Thyroid gland (tissue), 4 donors: ENCODE data around the gene PACS1. TPM values are rescaled to one million over a fixed set of nuclear protein-coding genes. Genes with fewer than 3 reads are reported as not detected.

ENCODE experiments used
- DNase-seq, 2 donors: peaks; one replicate each; pipeline ENCODE4 v3.0.0-alpha.2; 2019
- H3K27ac ChIP-seq, 3 donors: fragments of 200-600 bp; sonication (generic); 1 replicate in 2 of 3; 2 replicates in 1 of 3; pipeline ENCODE4 v1.5.1; 2016 to 2019; ENCODE audit warnings: mild to moderate bottlenecking in 1 of 3, moderate library complexity in 1 of 3
- H3K27me3 ChIP-seq: fragments of 200-600 bp; sonication (generic); one replicate; pipeline ENCODE4 v1.5.1; 2019
- H3K36me3 ChIP-seq, 2 donors: fragments of 200-600 bp; sonication (generic); one replicate each; pipeline ENCODE4 v1.5.1; 2016 to 2019
- H3K4me1 ChIP-seq, 2 donors: fragments of 200-600 bp; sonication (generic); one replicate each; pipeline ENCODE4 v1.5.1; 2017 to 2019
- H3K4me3 ChIP-seq, 3 donors: fragments of 200-600 bp; sonication (generic); replicated peaks in 1 of 3; 1 replicate in 2 of 3; 2 replicates in 1 of 3; pipeline ENCODE4 v1.5.1; 2016; ENCODE audit warnings: mild to moderate bottlenecking in 1 of 3
- H3K9me3 ChIP-seq: fragments of 200-600 bp; sonication (generic); one replicate; pipeline ENCODE4 v1.5.1; 2017
- POLR2A ChIP-seq, 2 donors: fragments of 450-650 bp; IDR thresholded peaks; one replicate each; pipeline ENCODE4 v1.6.1; 2017; ENCODE audit warnings: antibody characterized with exemption in 2 of 2, mild to moderate bottlenecking in 2 of 2, moderate library complexity in 1 of 2
- WGBS, 2 donors: methylation state at CpG; one replicate each; pipeline ENCODE4 v1.1.5; 2017; 5-methylcytosine and 5-hydroxymethylcytosine counted together
- intact Hi-C: fragments of 100-400 bp; cut with DNase I; formaldehyde crosslinking; loops from one replicate; pipeline ENCODE4 v1.15.1; 2023
- total RNA-seq, 4 donors: library from RNA; depleted of rRNA; stranded (reverse); fragments of >200 nt; gene quantifications; one replicate each; pipeline ENCODE4 v1.2.3, GENCODE V29; 2016
- TF ChIP-seq, protein P1 (sequence below), 6 experiments: fragments of 200-600 bp in 3 of 6; fragments of 450-650 bp in 3 of 6; sonication (generic) in 3 of 6; IDR thresholded peaks; one replicate each; pipeline ENCODE4 v1.5.1; 2016 to 2019; ENCODE audit warnings: antibody characterized with exemption in 6 of 6, mild to moderate bottlenecking in 2 of 6, inconsistent platforms in 1 of 6, moderate library complexity in 1 of 6

PACS1 gene
- total RNA-seq, 4 donors from 2014 or later: 39.6 to 67.7 (median 59.7) TPM

DNA sequence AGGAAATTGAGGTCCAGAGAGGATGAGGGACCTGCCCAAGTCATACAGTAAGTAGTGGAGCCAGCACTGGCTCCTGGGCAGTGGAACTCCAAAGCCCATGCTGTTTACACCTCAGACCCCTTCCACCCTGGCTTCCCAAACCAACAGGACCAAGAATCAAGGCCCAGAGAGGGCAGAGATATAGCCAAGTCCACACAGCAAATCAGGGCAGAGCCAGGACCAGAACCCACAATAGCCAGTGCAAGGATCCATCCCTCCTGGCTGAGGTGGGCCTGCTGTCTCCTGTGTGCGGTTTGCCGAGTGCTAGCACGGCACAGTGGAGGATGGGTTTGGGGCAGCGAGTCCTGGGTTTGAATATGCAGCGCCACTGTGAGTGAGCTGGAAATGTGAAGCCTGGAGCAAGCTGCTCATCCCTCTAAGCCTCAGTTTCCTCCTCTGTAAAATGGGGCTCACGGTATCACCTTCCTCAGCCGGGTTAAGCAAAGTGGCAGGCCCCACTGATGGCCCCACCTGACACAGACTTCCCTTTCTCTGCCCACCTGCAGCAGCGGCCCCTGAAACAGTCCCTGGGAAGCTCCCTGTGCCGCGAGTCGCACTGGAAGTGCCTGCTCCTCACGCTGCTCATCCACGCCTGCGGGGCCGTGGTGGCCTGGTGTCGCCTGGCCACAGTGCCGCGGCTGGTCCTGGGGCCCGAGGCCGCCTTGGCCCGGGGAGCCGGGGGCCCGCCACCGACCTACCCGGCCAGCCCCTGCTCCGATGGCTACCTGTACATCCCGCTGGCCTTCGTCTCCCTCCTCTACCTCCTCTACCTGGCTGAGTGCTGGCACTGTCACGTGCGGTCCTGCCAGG lies 223.9 kb downstream of the PACS1 start:
- Histone ChIP-seq H3K36me3 (no peaks in the 10 kb centered on the region), H3K27me3 (peaks cover 4% of the 10 kb centered on the region), H3K4me1 (peaks cover 10 to 13% of the 10 kb centered on the region in 2 donors), H3K27ac (no peak overlapping the region), H3K9me3 (no peaks in the 10 kb centered on the region), H3K4me3 (no peak overlapping the region)
- TF ChIP-seq POLR2A (IDR thresholded peaks at IDR 0.05): no peak
- TF ChIP-seq, protein P1, sequence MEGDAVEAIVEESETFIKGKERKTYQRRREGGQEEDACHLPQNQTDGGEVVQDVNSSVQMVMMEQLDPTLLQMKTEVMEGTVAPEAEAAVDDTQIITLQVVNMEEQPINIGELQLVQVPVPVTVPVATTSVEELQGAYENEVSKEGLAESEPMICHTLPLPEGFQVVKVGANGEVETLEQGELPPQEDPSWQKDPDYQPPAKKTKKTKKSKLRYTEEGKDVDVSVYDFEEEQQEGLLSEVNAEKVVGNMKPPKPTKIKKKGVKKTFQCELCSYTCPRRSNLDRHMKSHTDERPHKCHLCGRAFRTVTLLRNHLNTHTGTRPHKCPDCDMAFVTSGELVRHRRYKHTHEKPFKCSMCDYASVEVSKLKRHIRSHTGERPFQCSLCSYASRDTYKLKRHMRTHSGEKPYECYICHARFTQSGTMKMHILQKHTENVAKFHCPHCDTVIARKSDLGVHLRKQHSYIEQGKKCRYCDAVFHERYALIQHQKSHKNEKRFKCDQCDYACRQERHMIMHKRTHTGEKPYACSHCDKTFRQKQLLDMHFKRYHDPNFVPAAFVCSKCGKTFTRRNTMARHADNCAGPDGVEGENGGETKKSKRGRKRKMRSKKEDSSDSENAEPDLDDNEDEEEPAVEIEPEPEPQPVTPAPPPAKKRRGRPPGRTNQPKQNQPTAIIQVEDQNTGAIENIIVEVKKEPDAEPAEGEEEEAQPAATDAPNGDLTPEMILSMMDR (IDR thresholded peaks at IDR 0.05): no peak
- intact Hi-C loops: no loop called here
- DNase-seq: no peak
- WGBS, 2 donors: 76 to 79% methylated on average over 9 to 20 of the region's 30 CpGs

Other genes with a start within 250 kb of the PACS1 start
- under 1 TPM in 1 of 4 donors, not detected in 3; 0.45 TPM for gene SNX32, start 236.3 kb upstream of the PACS1 start, total RNA-seq
- 100 to 1,000 TPM; 330 to 581 (median 494) TPM for gene CFL1, start 212.1 kb upstream of the PACS1 start, total RNA-seq
- gene MUS81, start 209.8 kb upstream of the PACS1 start, total RNA-seq: 10 to 100 TPM; 31.8 to 61.9 (median 42.5) TPM
- gene EFEMP2, start 197.5 kb upstream of the PACS1 start, total RNA-seq: 100 to 1,000 TPM in 2 of 4 donors, 10 to 100 TPM in 2; 70.7 to 125 (median 91.4) TPM
- 1 to 10 TPM in 3 of 4 donors, under 1 TPM in 1; 0.67 to 7.6 (median 2.7) TPM for gene CTSW, start 190.4 kb upstream of the PACS1 start, total RNA-seq
- 100 to 1,000 TPM in 2 of 4 donors, 10 to 100 TPM in 2; 65.9 to 128 (median 109) TPM for gene FIBP, start 181.8 kb upstream of the PACS1 start, total RNA-seq
- gene CCDC85B, start 179.6 kb upstream of the PACS1 start, total RNA-seq: 10 to 100 TPM; 29.8 to 73.8 (median 42.9) TPM
- 1 to 10 TPM in 3 of 4 donors, under 1 TPM in 1; 0.33 to 1.6 (median 1.5) TPM for gene FOSL1, start 169.9 kb upstream of the PACS1 start, total RNA-seq
- 10 to 100 TPM; 17.7 to 27.1 (median 20.9) TPM for gene C11orf68, start 151.2 kb upstream of the PACS1 start, total RNA-seq
- 100 to 1,000 TPM in 3 of 4 donors, 10 to 100 TPM in 1; 82.0 to 184 (median 132) TPM for gene DRAP1, start 150.8 kb upstream of the PACS1 start, total RNA-seq
- under 1 TPM in 1 of 4 donors, not detected in 3; 0.33 TPM for gene TSGA10IP, start 124.8 kb upstream of the PACS1 start, total RNA-seq
- gene SART1, start 108.5 kb upstream of the PACS1 start, total RNA-seq: 10 to 100 TPM; 22.2 to 46.1 (median 24.2) TPM
- 10 to 100 TPM; 25.3 to 39.4 (median 28.3) TPM for gene EIF1AD, start 68.1 kb upstream of the PACS1 start, total RNA-seq
- 10 to 100 TPM; 66.9 to 86.7 (median 78.3) TPM for gene BANF1, start 67.8 kb upstream of the PACS1 start, total RNA-seq
- gene CST6, start 58.3 kb upstream of the PACS1 start, total RNA-seq: 10 to 100 TPM in 3 of 4 donors, 1 to 10 TPM in 1; 7.1 to 53.1 (median 30.6) TPM
- gene CATSPER1, start 43.8 kb upstream of the PACS1 start, total RNA-seq: not detected
- gene GAL3ST3, start 21.1 kb upstream of the PACS1 start, total RNA-seq: 100 to 1,000 TPM in 2 of 4 donors, 10 to 100 TPM in 2; 49.2 to 154 (median 118) TPM
- gene SF3B2, start 17.9 kb upstream of the PACS1 start, total RNA-seq: 100 to 1,000 TPM; 149 to 231 (median 158) TPM
- 10 to 100 TPM; 13.0 to 26.0 (median 15.9) TPM for gene KLC2, start 187.4 kb downstream of the PACS1 start, total RNA-seq
- 100 to 1,000 TPM; 122 to 166 (median 130) TPM for gene RAB1B, start 198.4 kb downstream of the PACS1 start, total RNA-seq
- gene CNIH2, start 207.9 kb downstream of the PACS1 start, total RNA-seq: not detected
- gene YIF1A, start 218.9 kb downstream of the PACS1 start, total RNA-seq: 100 to 1,000 TPM in 3 of 4 donors, 10 to 100 TPM in 1; 77.7 to 168 (median 118) TPM
- 1 to 10 TPM in 1 of 4 donors, under 1 TPM in 2, not detected in 1; 0.20 to 1.1 (median 0.22) TPM for gene TMEM151A, start 221.6 kb downstream of the PACS1 start, total RNA-seq
- gene CD248, start 246.8 kb downstream of the PACS1 start, total RNA-seq: 10 to 100 TPM in 1 of 4 donors, 1 to 10 TPM in 3; 4.6 to 24.8 (median 6.6) TPM